Measurements from ENCODE around the gene ADAMTSL3.
"Not testable (repeated sequence)": the region's sequence is repeated elsewhere in the genome, so short reads cannot be mapped to it uniquely, and the experiment has no call there.

ADAMTSL3 gene

DNA sequence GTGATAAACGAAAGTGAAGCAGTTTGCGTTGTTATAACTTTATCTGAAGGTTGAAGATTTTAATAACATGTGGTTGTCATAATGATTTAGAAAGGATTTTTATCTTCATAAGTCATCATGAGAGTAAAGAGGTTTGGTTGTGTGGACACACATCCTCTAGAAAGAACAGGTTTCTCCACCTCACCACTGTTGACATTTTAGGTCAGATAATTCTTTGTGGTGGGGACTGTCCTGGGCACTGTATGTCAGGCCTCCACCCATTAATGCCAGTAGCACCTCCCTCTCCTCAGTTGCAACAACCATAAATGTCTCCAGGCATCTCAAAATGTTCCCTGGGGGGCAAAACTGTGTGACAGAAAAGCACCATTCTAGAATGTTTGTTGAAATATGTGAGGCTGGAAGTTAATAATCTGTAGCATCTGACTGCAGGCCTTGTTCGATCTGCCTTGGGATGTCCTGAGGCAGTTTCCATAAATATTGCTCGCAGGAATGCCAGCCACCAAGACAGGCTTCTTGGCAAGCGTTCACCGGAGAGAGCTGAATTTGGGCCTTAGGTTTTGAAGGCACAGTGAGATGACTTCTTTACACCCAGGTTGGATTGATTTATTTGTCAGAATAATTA lies 100.1 kb downstream of the ADAMTSL3 start:
- no peak for DNase-seq (ENCODE audit: low spot score)

DNA sequence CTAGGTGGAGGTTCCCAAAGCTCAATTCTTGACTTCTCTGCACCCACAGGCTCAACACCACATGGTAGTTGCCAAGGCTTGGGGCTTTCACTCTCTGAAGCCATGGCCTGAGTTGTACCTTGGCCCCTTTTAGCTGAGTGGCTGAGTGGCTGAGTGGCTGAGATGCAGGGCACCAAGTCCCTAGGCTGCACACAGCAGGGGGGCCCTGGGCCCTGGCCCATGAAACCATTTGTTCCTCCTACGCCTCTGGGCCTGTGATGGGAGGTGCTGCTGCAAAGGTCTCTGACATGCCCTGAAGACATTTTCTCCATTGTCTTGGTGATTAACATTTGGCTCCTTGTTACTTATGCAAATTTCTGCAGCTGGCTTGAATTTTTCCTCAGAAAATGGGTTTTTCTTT lies 103.4 kb downstream of the ADAMTSL3 start:
- DNase-seq (ENCODE audit: low spot score), result not testable (repeated sequence)

DNA sequence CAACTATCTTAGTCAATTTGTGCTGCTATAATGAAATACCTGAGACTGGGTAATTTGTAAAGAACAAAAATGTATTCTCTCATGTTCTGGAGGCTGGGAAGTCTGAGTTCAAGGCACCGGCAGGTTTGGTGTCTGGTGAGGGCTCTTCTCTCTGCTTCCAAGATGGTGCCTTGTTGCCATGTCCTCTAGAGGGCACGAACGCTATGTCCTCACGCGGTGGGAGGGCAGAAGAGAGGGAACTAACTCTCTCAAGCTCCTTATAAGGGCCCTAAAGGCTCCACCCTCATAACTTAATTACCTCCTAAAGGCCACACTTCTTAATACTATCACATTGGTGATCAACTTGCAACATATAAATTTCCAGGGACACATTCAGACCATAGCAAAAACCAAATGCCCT lies 108.4 kb downstream of the ADAMTSL3 start:
- DNase-seq (ENCODE audit: low spot score), result no peak

DNA sequence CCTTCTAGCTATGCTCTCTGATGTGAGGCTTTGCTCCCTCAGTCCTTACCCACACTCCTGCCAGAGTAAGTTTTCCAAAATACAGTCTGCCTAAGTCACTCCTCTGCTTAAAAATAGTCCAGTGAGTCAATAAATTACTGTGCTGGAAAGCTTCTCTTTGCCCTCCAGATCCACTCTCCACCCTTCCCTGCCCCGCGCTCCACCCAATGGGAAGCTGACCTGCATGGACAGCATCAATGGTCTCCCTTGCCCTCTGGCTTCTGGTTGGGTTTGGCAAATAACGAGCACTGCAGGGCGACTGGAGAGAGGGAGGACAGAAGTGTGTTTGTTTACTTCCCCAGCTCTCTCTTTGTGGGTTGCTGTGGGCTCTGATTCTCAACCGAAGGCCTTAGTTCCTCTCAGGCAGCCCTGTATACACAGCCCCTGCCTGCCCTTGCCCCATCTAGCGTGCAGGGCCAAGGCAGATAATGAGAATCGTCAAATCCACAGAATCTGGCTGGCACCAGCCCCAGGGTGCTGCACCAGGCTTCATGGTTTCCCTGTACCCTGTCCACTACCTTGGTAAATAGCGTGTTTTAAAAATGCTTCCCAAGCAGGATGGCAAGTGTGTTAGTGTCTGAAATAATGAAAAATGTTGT lies 110.4 kb downstream of the ADAMTSL3 start:
- DNase-seq (ENCODE audit: low spot score), result no peak

DNA sequence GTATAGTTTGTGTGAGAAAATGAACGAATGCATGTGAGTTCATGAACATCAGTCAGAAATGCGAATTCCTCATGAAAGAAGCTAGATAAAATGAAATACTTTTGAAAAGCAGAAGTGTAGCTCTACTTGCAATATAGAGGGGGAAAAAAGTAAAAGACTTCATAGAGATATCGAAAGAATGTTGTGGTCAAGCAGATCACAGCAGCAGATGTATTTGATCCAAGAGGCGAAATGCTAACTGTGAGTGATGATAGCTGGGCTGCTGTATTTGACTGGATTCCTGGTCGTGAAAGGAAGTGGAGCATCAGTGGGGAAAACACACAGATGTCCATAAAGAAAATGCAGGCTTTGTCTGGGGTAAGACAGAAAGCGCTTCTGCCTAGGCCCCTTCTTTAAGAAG lies 112.4 kb downstream of the ADAMTSL3 start:
- no peak for DNase-seq (ENCODE audit: low spot score)

DNA sequence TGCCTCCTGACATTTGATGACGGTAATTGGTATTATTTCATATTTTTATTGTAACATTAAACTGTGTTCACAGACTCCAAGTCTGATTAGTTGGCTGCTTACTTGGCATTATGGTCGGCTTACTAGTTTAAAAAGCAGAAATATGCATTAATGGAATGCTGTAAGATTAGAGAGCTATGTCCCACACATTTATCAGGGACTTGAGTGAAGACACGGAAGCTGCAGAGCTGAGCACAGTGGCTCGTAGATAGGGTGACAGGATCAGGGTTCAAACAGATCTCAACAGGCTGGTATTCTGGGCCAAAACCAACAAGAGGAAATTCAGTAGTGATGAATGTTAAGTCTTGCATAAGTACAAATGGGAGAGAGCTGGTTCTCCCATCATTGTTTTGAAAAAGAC lies 113.8 kb downstream of the ADAMTSL3 start:
- DNase-seq (ENCODE audit: low spot score), result no peak

DNA sequence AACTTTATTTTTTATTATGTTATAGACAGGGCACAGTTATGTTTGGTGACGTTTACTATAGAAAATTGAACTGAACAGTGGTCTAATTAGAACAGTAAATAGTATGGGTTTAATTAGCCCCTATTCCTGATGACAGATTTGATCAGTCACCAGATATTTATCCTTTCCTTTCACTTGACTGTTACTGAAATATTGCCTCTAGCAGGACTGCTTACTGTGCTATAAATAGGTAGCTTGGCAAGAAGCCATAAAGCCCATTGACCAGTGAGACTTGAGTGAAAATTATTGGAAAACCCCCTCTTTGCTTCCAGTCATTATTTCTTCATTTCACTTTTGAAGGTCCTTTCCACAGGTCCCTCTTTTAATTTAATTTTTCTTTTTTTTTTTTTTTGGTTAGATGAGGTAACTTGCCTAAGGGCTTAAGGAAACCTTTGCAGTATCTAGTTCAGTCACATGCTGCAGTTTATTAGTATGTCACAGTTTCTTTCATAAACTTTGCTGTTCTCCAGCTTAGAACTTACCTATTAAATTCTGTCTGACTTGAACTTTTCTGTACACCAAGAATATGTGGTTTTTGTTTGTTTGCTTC lies 115.6 kb downstream of the ADAMTSL3 start:
- DNase-seq (ENCODE audit: low spot score), result no peak

DNA sequence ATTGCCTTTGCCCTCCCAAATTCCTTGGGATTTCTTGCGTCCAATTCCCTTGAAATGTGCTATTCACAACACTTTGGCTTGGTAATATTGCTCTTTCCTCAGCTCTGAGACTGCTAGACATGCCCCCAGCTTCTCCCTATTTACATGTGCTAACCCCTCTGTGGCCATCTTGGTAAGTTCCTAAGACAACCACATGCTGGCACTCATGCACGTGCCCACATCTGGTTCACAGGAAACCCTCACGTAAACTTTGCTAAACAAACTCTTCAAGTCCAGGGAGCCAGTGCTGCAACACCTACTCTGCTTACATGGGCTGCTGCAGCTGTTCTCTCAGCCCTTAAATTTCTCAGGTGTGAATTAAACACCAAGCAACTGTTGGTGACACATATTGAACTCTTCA lies 121.8 kb downstream of the ADAMTSL3 start:
- DNase-seq (ENCODE audit: low spot score), result no peak

DNA sequence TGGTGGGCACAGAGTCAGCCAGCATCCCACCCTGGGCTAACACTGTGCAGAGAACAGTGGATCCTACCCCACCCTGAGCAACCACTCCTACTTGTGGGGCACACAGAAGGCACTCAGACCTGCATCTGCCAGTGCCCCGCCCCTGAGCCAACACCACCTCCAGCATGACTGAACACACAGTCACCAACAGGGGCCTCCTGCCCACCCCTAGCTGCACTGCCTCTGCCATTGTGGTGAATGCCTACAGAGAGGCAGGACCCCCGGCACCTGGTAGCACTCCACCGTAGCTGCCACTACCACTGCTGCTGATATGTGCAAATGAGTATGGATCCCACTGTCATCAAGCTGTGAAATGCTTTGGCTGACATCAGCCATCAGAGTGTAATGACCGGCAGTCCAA lies 123.1 kb downstream of the ADAMTSL3 start:
- no peak for DNase-seq (ENCODE audit: low spot score)

DNA sequence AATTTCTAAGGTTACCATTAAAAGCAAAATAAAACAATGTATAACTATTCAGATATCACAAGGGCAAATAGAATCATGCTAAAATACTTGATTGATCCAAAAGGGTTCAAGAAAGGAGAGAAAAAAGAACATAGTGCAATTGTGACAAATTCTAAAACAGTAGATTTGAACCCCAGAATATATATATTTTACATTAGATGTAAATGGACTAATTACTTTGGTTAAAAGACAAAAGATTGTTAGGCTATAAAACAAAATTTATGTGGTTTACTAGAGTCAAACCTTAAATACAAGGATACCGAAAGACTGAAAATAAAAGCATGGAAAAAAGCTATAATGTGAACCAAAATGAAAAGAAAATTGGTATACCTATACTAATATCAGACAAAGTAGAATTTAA lies 129.3 kb downstream of the ADAMTSL3 start:
- DNase-seq (ENCODE audit: low spot score), result no peak

DNA sequence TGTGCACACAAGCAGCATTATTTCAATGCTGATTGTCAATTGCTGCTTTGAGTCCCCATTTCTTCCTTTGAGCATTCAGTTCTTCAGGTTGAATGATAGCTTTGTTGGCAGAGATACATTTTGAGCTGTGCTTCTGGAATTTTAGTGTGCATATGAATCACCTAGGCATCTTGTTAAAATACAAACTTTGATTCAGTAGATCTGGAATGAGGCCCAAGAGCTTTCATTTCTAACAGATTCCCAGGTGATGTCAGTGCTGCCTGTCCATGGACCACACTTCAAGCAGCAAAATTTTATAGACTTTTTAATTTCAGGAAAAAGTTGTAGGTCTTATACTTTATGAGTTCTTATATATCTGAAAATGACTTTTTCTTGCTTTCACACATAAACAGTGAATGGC lies 131.1 kb downstream of the ADAMTSL3 start:
- DNase-seq (ENCODE audit: low spot score), result no peak

DNA sequence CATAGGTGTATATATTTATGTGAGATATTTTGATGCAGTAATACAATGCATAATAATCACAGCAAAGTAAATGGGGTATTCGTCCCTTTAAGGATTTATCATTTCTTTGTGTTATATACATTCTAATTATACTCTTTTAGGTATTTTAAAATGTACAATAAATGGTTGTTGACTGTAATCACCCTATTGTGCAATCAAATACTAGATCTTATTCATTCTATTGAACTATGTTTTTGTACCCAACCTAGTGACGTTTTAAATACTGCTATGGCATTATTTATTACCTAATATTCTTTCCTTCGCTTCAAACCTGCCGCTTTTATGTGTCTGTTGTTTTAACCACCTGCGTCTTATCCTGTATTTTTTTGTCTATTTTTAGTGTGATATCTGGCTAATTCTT lies 132.4 kb downstream of the ADAMTSL3 start:
- DNase-seq (ENCODE audit: low spot score), result no peak

DNA sequence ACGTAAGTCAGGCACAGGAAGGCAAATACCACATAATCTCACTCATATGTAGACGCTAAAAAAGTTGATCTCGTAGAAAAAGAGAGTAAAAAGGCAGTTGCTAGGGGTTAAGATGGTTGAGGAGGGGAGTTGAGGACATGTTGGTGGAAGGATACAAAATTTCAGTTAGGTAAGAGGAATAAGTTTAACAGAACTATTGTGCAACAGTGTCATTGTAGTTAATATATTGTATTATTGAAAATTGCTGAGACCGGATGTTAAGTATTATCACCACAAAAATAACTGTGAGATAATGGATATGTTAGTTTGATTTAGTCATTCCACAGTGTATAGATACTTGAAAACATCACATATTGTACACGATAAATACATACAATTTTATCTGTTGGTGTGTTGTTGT lies 139.1 kb downstream of the ADAMTSL3 start:
- DNase-seq (ENCODE audit: low spot score), result no peak

DNA sequence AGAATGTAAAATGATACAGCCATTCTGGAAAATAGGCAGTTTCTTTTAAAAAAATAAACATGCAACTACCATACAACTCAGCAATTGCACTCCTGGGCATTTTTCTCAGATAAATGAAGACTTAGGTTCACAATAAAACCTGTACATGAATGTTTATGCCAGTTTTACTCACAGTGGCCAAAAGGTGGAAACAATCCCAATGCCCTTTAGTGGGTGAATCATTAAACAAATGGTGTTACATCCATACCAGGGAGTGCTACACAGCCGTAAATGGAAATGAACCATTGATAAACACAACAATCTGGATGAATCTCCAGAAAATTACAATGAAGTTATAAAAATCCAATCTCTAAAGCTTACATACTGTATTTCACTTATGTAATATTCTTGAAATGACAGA lies 140.3 kb downstream of the ADAMTSL3 start:
- no peak for DNase-seq (ENCODE audit: low spot score)

DNA sequence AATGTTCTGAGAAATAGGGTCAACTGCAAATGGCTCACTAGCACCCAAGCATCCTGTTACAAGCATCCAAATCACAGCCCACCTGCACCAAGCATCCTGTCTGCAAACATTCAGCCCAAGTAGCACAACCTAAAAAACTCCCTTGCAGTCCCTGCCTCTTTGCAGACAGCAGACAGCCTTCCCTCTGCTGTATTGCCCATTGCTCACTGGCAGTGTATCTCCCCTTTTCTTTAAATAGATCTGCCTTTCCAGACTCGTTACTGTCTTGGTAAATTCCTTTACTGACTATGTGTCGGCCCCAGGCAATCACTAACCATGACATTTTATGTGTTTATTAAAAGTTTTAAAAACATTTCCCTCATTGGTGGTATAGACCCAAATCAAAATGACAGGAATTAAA lies 155.4 kb downstream of the ADAMTSL3 start:
- no peak for DNase-seq (ENCODE audit: low spot score)

DNA sequence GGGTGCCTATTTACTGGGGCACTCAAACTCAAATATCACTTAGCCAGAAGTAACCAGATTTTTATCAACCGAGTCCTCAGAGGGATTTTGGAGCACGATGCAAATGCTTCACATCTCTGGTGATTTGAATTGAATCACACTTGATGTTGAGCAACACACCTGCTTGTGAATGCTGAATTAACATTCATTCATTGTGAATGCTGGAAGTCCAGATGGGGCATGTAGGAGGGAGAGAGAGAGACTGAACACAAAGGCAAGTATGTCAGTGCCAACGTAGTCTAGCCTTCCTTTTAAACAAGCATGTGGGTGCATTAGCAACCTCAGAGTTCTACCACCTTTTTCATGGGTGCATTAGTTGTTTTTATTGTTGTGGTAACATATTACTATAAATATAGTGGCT lies 156.2 kb downstream of the ADAMTSL3 start:
- DNase-seq (ENCODE audit: low spot score), result no peak

DNA sequence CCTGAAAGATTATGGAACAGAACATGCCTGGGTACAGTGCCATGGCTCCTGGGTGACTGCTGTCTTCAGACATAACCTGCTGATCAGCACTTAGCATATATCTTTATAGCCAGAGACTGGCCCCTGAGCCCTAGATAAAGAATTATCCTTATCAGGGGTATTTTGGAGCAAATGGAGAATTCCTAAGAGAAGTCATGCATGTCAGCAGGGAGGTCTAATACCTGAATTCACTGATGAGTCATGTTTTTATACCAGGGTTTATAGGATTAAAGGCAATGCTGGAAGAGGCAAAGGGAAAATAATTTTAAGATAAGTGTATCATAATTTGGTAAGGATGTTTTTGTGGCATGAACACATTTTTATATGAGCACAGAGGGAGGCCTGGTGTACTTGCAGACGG lies 159.8 kb downstream of the ADAMTSL3 start:
- no peak for DNase-seq (ENCODE audit: low spot score)

DNA sequence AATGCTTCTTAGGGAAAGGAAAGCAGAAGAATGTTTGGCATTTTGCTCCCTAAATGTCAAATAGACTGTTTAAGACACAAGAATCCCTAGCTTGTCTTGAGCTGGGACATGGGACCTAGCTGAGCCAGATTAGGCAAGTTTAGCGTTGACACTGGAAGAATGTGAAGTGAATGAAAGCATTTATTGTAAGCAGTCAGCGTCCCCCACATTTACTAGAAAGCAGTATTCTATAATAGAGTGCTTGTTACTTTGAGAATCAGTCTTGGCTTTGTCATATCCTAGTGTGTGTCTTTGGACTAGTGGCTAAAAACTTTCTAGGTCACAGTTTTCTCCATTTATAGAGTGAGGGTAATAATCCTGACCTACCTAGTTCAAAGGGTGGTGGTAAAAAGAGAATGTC lies 161.6 kb downstream of the ADAMTSL3 start:
- DNase-seq (ENCODE audit: low spot score), result no peak

DNA sequence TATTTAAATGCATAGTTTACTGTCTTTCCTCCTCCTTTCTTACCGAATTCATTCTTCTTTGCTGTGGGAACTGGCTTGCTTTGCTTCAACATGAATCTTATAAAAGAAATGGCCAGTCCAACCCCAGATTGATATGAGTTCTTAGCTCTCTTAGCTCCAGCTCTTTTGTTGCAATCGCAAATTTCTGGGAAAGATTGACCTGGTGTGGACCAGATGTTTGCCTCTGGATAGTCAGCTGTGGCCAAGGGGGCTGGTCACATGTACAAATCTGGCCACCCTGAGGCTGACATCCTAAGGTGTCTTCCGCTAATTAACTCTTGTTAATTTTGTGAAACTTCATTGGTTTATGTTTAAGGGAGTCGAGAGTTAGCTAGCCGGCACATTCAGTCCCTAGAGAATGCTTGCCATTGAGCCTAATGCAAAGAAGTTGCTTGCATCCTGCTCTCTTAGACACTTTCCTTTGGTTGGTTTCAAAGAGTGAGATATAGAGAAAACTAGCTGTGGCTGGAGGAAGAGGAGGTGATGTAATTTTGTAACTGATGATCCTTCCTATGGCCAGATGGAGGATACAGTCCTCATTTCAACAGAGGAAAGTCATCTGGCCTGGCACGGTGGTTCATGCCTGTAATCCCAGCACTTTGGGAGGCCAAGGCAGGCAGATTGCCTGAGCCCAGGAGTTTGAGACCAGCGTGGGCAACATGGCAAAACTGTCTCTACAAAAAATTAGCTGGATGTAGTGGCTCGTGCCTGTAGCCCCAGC lies 162.4 kb downstream of the ADAMTSL3 start:
- no peak for DNase-seq (ENCODE audit: low spot score)

DNA sequence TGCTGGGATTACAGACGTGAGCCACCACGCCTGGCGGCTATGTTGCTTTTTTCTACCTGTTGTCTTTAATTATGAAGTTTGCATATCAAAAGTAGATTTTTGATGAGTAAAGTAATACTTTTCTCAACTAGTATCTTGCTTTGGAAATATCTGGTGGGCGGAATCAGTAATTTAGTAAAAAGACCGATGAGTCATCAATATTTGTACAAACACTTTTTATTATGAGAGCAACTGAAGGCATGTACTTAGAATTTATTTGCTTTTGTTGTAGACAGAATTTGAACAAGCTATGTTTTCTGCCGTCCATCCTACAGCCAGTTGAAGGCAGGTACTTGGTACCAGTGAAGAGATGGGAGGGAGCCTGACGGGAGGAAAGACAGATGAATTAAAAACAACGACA lies 164.7 kb downstream of the ADAMTSL3 start:
- no peak for DNase-seq (ENCODE audit: low spot score)

DNA sequence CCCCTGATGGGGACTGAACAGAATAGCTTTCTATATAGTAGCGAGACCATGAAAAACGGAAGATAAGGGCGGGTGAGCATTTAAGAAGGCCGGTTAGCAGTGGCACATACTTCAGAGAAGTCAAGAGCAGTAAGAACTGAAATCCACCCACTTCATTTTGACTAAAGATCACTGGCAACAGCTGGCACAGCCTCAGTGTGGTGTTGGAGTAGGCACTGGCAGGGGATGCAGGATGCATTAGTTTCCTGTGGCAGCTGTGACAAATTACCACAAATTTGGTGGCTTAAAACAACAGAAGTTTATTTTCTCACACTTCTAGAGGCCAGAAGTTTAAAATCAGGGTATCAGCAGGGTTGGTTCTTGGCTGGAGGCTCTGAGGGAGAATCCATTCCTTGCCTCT lies 176.5 kb downstream of the ADAMTSL3 start:
- DNase-seq (ENCODE audit: low spot score), result no peak

DNA sequence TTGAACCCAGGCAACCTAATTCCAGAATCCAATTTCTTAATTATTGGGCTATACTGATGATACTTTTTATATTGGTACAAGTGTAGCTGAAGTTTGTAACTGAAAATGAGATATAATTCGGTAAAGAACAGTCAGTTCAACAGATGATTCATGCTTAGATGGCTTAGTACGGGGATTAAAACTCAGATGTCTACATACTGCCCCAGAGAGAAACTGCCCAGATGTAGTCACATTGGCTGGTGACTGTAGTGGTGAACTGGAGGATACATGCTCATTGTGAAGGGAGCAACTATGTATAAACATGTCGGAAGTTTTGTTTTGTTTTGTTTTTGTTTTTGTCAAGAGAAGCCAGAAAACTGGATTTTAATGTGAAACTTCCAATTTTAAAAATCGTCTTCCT lies 179.6 kb downstream of the ADAMTSL3 start:
- DNase-seq (ENCODE audit: low spot score), result no peak

DNA sequence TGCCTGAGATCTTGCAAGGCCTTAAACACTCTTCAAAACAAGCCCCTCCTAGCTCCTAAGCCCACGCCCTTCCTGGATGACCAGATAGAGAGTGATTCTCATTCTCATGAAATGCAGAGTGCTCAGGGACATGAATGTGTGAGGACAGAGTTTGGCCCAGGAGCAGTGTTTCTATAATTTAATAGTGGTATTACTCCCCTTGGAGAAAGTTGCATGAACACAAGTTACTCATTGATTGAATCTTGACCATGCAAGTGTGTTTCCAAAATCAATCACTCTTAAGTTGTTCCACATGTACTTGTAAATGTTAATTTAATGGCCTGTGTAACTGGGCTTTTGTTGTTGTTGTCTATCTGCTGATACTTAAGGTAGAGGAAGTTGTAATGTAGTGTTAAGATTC lies 181.6 kb downstream of the ADAMTSL3 start:
- DNase-seq (ENCODE audit: low spot score), result no peak
